Mesenchymal stem cell (in vitro differentiated cells and primary cell): ENCODE results near the gene IDH3A.

ENCODE experiments used
- DNase-seq: peaks from one replicate; pipeline ENCODE4 v3.0.0-alpha.2; 2013
- H2AFZ ChIP-seq: one replicate; pipeline ENCODE4 v1.6.1; 2013; ENCODE audit warnings: low read depth, mild to moderate bottlenecking, control low read depth, inconsistent platforms, low read length, moderate library complexity
- H2AK5ac ChIP-seq: 2 replicates; pipeline ENCODE4 v1.6.1; 2013; ENCODE audit warnings: low read length, moderate library complexity, mild to moderate bottlenecking, inconsistent platforms; ENCODE audit not compliant: severe bottlenecking
- H2BK120ac ChIP-seq: one replicate; pipeline ENCODE4 v1.6.1; 2013; ENCODE audit warnings: low read depth, mild to moderate bottlenecking, inconsistent platforms, low read length, moderate library complexity
- H2BK12ac ChIP-seq, 2 experiments: one replicate each; pipeline ENCODE4 v1.6.1; 2013; ENCODE audit warnings: inconsistent platforms in 2 of 2, low read length in 2 of 2, mild to moderate bottlenecking in 2 of 2, moderate library complexity in 2 of 2, control low read depth in 1 of 2
- H2BK15ac ChIP-seq: one replicate; pipeline ENCODE4 v1.6.1; 2013; ENCODE audit warnings: mild to moderate bottlenecking, low read depth, inconsistent platforms; ENCODE audit not compliant: poor library complexity, severe bottlenecking
- H2BK5ac ChIP-seq: 2 replicates; pipeline ENCODE4 v1.6.1; 2013; ENCODE audit warnings: low read depth, mild to moderate bottlenecking, low read length, control low read depth, inconsistent platforms; ENCODE audit not compliant: poor library complexity, severe bottlenecking
- H3K14ac ChIP-seq, 2 experiments: one replicate each; pipeline ENCODE4 v1.6.1; 2013; ENCODE audit warnings: inconsistent platforms in 2 of 2, low read length in 2 of 2, control low read depth in 1 of 2, mild to moderate bottlenecking in 1 of 2, moderate library complexity in 1 of 2
- H3K18ac ChIP-seq, 2 experiments: one replicate each; pipeline ENCODE4 v1.6.1; 2013; ENCODE audit warnings: inconsistent platforms in 2 of 2, low read length in 2 of 2, control low read depth in 1 of 2, low read depth in 1 of 2, mild to moderate bottlenecking in 1 of 2
- H3K23ac ChIP-seq, 2 experiments: one replicate each; pipeline ENCODE4 v1.6.1; 2013; ENCODE audit warnings: inconsistent platforms in 2 of 2, low read length in 2 of 2, mild to moderate bottlenecking in 2 of 2, moderate library complexity in 2 of 2, control low read depth in 1 of 2
- H3K27ac ChIP-seq: 2 replicates; pipeline ENCODE4 v1.5.1; 2013; ENCODE audit warnings: mild to moderate bottlenecking, moderate library complexity, low read length, control low read depth, inconsistent platforms; ENCODE audit not compliant: poor library complexity, severe bottlenecking
- H3K27me3 ChIP-seq, 2 experiments: 2 replicates each; pipeline versions ENCODE4 v1.6.1 to v1.7.0; 2013; ENCODE audit warnings: low read length in 2 of 2, mild to moderate bottlenecking in 2 of 2, moderate library complexity in 2 of 2, control low read depth in 1 of 2, inconsistent platforms in 1 of 2; ENCODE audit not compliant: control insufficient read depth in 1 of 2, insufficient read depth in 1 of 2
- H3K36me3 ChIP-seq, 2 experiments: 2 replicates each; pipeline versions ENCODE4 v1.6.1 to v1.7.0; 2013; ENCODE audit warnings: low read length in 2 of 2, control low read depth in 1 of 2, inconsistent platforms in 1 of 2, low read depth in 1 of 2, mild to moderate bottlenecking in 1 of 2; ENCODE audit not compliant: insufficient read depth in 2 of 2, control insufficient read depth in 1 of 2
- H3K4ac ChIP-seq, 2 experiments: one replicate each; pipeline ENCODE4 v1.6.1; 2013; ENCODE audit warnings: inconsistent platforms in 2 of 2, low read length in 2 of 2, mild to moderate bottlenecking in 2 of 2, moderate library complexity in 2 of 2, control low read depth in 1 of 2, low read depth in 1 of 2
- H3K4me1 ChIP-seq: 2 replicates; pipeline ENCODE4 v1.6.1; 2013; ENCODE audit warnings: low read depth, low read length, control low read depth; ENCODE audit not compliant: control insufficient read depth, insufficient read depth
- H3K4me2 ChIP-seq: 2 replicates; pipeline ENCODE4 v1.6.1; 2013; ENCODE audit warnings: low read length, mild to moderate bottlenecking, inconsistent platforms; ENCODE audit not compliant: poor library complexity, severe bottlenecking
- H3K4me3 ChIP-seq, 2 experiments: 2 replicates each; pipeline versions ENCODE4 v1.5.1 to v1.7.0; 2013; ENCODE audit warnings: low read length in 2 of 2, mild to moderate bottlenecking in 2 of 2, control low read depth in 1 of 2, low read depth in 1 of 2; ENCODE audit not compliant: insufficient read depth in 1 of 2
- H3K79me1 ChIP-seq: replicated peaks from 2 replicates; pipeline ENCODE4 v1.6.1; 2013; ENCODE audit warnings: mild to moderate bottlenecking, control low read depth, low read length, inconsistent platforms; ENCODE audit not compliant: poor library complexity, severe bottlenecking
- H3K9ac ChIP-seq: 2 replicates; pipeline ENCODE4 v1.7.0; 2013; ENCODE audit warnings: mild to moderate bottlenecking, low read length, moderate library complexity
- H3K9me3 ChIP-seq: 2 replicates; pipeline ENCODE4 v1.7.0; 2013; ENCODE audit warnings: mild to moderate bottlenecking, low read length; ENCODE audit not compliant: control insufficient read depth
- H4K8ac ChIP-seq: one replicate; pipeline ENCODE4 v1.6.1; 2013; ENCODE audit warnings: inconsistent platforms, mild to moderate bottlenecking, low read length, moderate library complexity
- H4K91ac ChIP-seq: one replicate; pipeline ENCODE4 v1.6.1; 2013; ENCODE audit warnings: mild to moderate bottlenecking, low read length, inconsistent platforms
- WGBS: methylation state at CpG from one replicate; pipeline ENCODE4 v1.1.7; 2013; ENCODE audit warnings: mixed read lengths; 5-methylcytosine and 5-hydroxymethylcytosine counted together

The IDH3A gene

GRCh38 chr15:78164010-78164409, 14.8 kb downstream of the IDH3A start:
- no peak overlapping the region for H3K4ac ChIP-seq
- WGBS = 100% methylated on average over 1 of the region's 2 CpGs

DNA sequence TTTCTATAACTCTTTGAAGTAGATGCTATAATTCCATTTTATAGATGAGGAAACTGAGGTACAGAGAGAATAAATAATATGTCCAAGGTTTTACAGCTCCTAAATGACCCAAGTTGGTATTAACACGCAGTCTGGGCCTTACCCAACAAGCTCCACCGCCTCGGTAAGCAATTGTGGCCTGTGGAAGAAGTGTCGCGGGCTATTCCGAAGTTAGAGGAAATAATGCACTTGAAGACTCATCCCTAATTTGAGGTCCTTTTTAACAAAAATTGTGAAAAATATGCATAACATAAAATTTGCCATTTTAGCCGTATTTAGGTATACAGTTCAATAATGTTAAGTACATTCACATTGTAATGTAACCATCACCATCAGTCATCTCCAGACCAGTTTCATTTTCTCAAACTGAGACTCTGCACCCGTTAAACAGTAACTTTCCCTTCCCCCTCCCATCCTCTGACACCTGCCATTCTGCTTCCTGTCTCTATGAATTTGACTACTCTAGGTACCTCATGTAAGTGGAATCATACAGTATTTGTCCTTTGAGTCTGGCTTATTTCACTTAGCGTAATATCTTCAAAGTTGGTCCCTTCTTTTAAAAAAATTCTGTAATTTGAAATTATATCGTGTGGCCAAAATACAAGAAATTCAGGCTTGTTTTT, 18.2 kb downstream of the IDH3A start:
- Histone ChIP-seq H2BK120ac (no peak overlapping the region), H3K4me2 (no peak overlapping the region), H3K27me3 (no peaks in the 10 kb centered on the region), H2AFZ (no peak overlapping the region), H4K91ac (no peak overlapping the region), H2BK12ac (no peak overlapping the region), H3K9me3 (peaks cover 4% of the 10 kb centered on the region), H2BK5ac (no peak overlapping the region), H3K4me1 (no peaks in the 10 kb centered on the region), H4K8ac (no peak overlapping the region), H3K27ac (no peak overlapping the region), H3K79me1 (no peaks in the 10 kb centered on the region), H3K4me3 (no peak overlapping the region), H2AK5ac (no peak overlapping the region), H3K18ac (no peak overlapping the region), H3K14ac (no peak overlapping the region), H2BK15ac (no peak overlapping the region), H3K23ac (no peak overlapping the region), H3K36me3 (peaks cover 32 to 96% of the 10 kb centered on the region in 2 experiments), H3K9ac (no peak overlapping the region), H3K4ac (no peak overlapping the region)
- DNase-seq = no peak
- WGBS = 98% methylated on average over 5 of the region's 10 CpGs

More at GRCh38 chr15:78164010-78164409, 14.8 kb downstream of the IDH3A start:
- Histone ChIP-seq H2AFZ (no peak overlapping the region), H2BK15ac (no peak overlapping the region), H2BK12ac (no peak overlapping the region), H3K79me1 (peaks cover 10% of the 10 kb centered on the region), H3K4me1 (no peaks in the 10 kb centered on the region), H3K14ac (no peak overlapping the region), H4K91ac (no peak overlapping the region), H2BK120ac (no peak overlapping the region), H3K9ac (no peak overlapping the region), H3K27ac (no peak overlapping the region), H3K4me3 (no peak overlapping the region), H4K8ac (no peak overlapping the region), H2BK5ac (no peak overlapping the region), H3K23ac (no peak overlapping the region), H3K9me3 (no peaks in the 10 kb centered on the region), H3K27me3 (no peaks in the 10 kb centered on the region), H3K36me3 (peaks cover 35 to 91% of the 10 kb centered on the region in 2 experiments), H3K4me2 (no peak overlapping the region), H2AK5ac (no peak overlapping the region), H3K18ac (no peak overlapping the region)
- no peak for DNase-seq

DNA sequence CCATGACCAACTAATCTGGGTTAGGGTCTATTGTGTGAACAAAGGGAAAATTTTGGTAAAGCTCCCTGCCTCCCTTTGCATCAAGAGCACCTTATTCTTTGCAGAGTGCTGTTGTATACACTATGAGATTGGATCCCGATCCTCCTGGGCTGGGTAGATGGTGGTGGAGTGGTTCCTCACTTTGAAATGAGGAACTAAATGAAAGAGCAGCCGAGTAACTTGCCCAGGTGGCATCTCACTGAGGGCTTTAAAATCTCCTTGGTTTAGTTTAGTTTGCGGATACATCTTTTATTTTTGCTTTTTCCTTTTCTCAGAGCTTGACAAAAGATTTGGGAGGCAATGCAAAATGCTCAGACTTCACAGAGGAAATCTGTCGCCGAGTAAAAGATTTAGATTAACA, 19.4 kb downstream of the IDH3A start:
- Histone ChIP-seq H3K4me3 (no peak overlapping the region), H2AK5ac (no peak overlapping the region), H3K9ac (no peak overlapping the region), H3K9me3 (peaks cover 4% of the 10 kb centered on the region), H2AFZ (no peak overlapping the region), H3K27me3 (no peaks in the 10 kb centered on the region), H2BK12ac (no peak overlapping the region), H4K8ac (no peak overlapping the region), H3K36me3 (peaks cover 35 to 90% of the 10 kb centered on the region in 2 experiments), H4K91ac (no peak overlapping the region), H3K4me1 (no peaks in the 10 kb centered on the region), H3K18ac (no peak overlapping the region), H3K14ac (no peak overlapping the region), H2BK120ac (no peak overlapping the region), H3K4ac (no peak overlapping the region), H2BK5ac (no peak overlapping the region), H3K4me2 (no peak overlapping the region), H3K23ac (no peak overlapping the region), H2BK15ac (no peak overlapping the region), H3K27ac (no peak overlapping the region), H3K79me1 (no peaks in the 10 kb centered on the region)
- no peak for DNase-seq
- 98% methylated on average over 5 of the region's 5 CpGs for WGBS

DNA sequence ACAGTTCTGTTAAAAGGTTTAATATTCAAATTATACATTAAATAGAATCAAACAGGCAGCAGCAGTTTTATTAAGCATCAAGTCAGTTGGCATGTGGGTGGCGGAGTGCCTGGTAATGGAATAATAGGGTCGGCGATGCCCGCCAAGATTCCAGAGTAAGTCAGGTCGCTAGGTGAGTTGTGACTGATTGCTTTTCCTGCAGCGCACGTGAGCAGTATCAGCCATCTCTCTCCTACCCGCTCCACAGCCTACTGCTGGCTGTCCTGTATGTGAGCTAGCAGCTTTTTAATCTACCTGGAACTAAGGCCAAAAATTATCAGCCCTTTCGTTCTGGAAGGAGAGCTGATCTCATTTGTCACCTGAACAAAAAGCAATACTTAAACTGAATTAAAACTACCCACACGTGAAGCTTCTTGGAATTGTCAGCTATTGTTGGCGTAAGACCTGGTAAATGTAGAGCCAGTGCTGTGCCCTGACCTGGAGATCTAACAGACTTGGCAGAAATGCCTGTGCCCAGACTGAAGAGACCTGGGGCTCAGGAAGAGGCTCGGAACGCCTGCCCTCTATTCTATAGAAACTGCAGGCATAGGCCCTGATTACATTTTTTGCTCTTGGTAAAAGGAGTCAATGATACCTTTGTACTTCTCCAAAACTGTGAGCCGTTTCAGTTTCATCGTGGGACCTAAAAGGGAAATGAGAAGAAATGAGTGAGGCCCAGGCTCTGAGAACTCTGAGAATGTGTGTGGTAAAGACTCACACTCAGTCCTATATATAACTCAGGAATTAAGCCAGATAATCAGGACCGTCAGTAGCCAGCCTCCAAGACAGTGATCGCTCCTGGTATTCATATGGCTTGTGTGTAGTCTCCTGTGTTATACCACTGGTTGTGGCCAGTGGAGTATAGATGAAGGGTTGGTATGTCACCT, 21.9 kb downstream of the IDH3A start:
- no peak overlapping the region for H3K4me3 ChIP-seq
- no peak overlapping the region for H3K18ac ChIP-seq
- H2BK15ac ChIP-seq = no peak overlapping the region
- H3K27ac ChIP-seq = no peak overlapping the region
- H3K9me3 ChIP-seq = peaks cover 4% of the 10 kb centered on the region
- H4K91ac ChIP-seq = no peak overlapping the region
- H3K4ac ChIP-seq = no peak overlapping the region
- no peak overlapping the region for H3K14ac ChIP-seq
- no peak overlapping the region for H2AFZ ChIP-seq
- WGBS = 98% methylated on average over 17 of the region's 17 CpGs
- no peak overlapping the region for H2BK5ac ChIP-seq
- no peak overlapping the region for H3K23ac ChIP-seq
- H3K27me3 ChIP-seq = no peaks in the 10 kb centered on the region
- no peak overlapping the region for H2BK12ac ChIP-seq
- H3K9ac ChIP-seq = no peak overlapping the region
- H3K36me3 ChIP-seq = peaks cover 36 to 67% of the 10 kb centered on the region in 2 experiments
- H2BK120ac ChIP-seq = no peak overlapping the region
- no peaks in the 10 kb centered on the region for H3K79me1 ChIP-seq
- H3K4me1 ChIP-seq = no peaks in the 10 kb centered on the region
- no peak overlapping the region for H4K8ac ChIP-seq
- no peak for DNase-seq
- no peak overlapping the region for H2AK5ac ChIP-seq
- H3K4me2 ChIP-seq = no peak overlapping the region
